ENCODE measurements around the gene CCDC106. TPM values are rescaled to one million over a fixed set of nuclear protein-coding genes. Genes with fewer than 3 reads are reported as not detected.

The CCDC106 gene
- total RNA-seq, 1 donor from 2014 or later, result 8.0 TPM

- Mint-ChIP-seq H3K36me3 (ENCODE audit: low read depth) (peaks cover 44% of the 10 kb centered on the region), H3K9me3 (no peaks in the 10 kb centered on the region), H3K27me3 (peaks cover 3% of the 10 kb centered on the region), H3K4me1 (peaks cover 44% of the 10 kb centered on the region), H3K4me3 (peak overlapping the region; percentile 93), H3K27ac (peak overlapping the region; percentile 91)
- no peak for DNase-seq
- intact Hi-C loops (cut with micrococcal nuclease), result loop anchor here (1.0 kb wide), 2 partner anchors 19 to 89 kb away; no protein-coding TSS in a partner anchor
Observed at GRCh38 chr19:55606471-55606787, 41.6 kb upstream of the CCDC106 start.

DNA sequence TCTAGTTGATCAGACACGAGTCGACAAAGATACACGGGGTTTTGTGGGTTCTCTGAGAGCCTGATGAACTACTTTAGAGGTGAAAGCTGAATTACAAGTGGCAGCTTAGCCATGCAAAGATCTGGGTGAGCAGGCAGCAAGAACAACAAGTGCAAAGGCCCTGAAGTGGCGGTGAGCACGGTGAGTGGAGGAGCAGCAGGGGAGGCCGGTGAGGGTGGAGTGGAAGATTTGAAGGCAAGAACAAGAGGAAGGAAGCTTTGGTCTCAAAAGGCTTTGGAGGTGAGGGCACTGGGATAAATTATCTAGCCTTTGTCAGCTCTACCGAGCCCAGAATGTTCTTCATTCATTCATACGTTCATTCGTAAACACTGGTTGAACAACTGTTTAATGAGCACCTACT is 41.2 kb upstream of the CCDC106 start:
- Mint-ChIP-seq H3K27ac (peak overlapping the region; percentile 91), H3K9me3 (no peaks in the 10 kb centered on the region), H3K4me1 (peaks cover 44% of the 10 kb centered on the region), H3K27me3 (peaks cover 3% of the 10 kb centered on the region), H3K36me3 (ENCODE audit: low read depth) (peaks cover 45% of the 10 kb centered on the region), H3K4me3 (peak overlapping the region; percentile 93)
- DNase-seq, result no peak
- intact Hi-C loops (cut with micrococcal nuclease), result loop anchor here (1.0 kb wide), 2 partner anchors 20 to 90 kb away; no protein-coding TSS in a partner anchor

GRCh38 chr19:55609326-55609725 is 38.7 kb upstream of the CCDC106 start:
- H3K27me3 Mint-ChIP-seq, result peaks cover 3% of the 10 kb centered on the region
- H3K4me3 Mint-ChIP-seq, result no peak overlapping the region
- H3K36me3 Mint-ChIP-seq (ENCODE audit: low read depth), result peaks cover 46% of the 10 kb centered on the region
- intact Hi-C loops (cut with micrococcal nuclease), result no loop called here
- H3K4me1 Mint-ChIP-seq, result peaks cover 47% of the 10 kb centered on the region
- DNase-seq, result no peak
- no peaks in the 10 kb centered on the region for H3K9me3 Mint-ChIP-seq
- no peak overlapping the region for H3K27ac Mint-ChIP-seq

- Mint-ChIP-seq H3K4me1 (peaks cover 34% of the 10 kb centered on the region), H3K9me3 (no peaks in the 10 kb centered on the region), H3K27ac (no peak overlapping the region), H3K36me3 (ENCODE audit: low read depth) (peaks cover 44% of the 10 kb centered on the region), H3K4me3 (no peak overlapping the region), H3K27me3 (no peaks in the 10 kb centered on the region)
- DNase-seq, result no peak
- intact Hi-C loops (cut with micrococcal nuclease), result no loop called here
Observed at GRCh38 chr19:55611300-55611982, 36.6 kb upstream of the CCDC106 start.

DNA sequence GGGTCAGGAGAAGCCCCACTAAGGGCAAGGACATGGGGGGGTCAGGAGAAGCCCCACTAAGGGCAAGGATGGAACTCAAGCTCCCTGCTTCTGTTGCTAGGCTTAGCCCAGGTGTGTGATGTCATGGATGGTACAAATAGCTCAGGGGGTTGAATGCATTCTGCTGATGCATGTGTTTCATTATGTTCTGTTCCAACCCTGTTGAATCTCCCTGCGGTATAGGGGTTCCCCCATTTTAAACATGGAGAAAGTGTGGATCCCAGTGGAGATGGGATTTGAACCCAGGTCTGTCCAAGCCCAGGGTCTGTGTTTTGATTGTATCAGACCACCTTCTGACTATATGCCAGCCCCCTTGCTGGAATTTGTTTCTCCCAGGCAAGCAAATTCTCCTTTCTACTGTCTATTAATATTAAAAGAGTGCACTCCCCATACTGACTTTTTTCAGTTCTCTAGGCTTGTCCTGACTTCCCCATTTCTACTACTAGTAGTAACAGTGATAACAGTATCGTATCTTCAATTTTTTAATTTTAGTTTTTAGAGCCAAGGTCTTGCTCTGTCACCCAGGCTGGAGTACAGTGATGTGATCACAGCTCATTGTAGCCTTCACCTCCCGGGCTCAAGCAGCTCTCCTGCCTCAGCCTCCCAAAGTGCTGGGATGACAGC is 35.9 kb upstream of the CCDC106 start:
- Mint-ChIP-seq H3K27me3 (no peaks in the 10 kb centered on the region), H3K27ac (no peak overlapping the region), H3K4me1 (peaks cover 28% of the 10 kb centered on the region), H3K9me3 (no peaks in the 10 kb centered on the region), H3K4me3 (no peak overlapping the region), H3K36me3 (ENCODE audit: low read depth) (peaks cover 42% of the 10 kb centered on the region)
- DNase-seq, result no peak
- intact Hi-C loops (cut with micrococcal nuclease), result no loop called here

- Mint-ChIP-seq H3K4me3 (no peak overlapping the region), H3K4me1 (peaks cover 20% of the 10 kb centered on the region), H3K27me3 (no peaks in the 10 kb centered on the region), H3K27ac (no peak overlapping the region), H3K36me3 (ENCODE audit: low read depth) (peaks cover 44% of the 10 kb centered on the region), H3K9me3 (no peaks in the 10 kb centered on the region)
- intact Hi-C loops (cut with micrococcal nuclease), result no loop called here
- DNase-seq, result no peak
Observed at GRCh38 chr19:55613396-55613795, 34.6 kb upstream of the CCDC106 start.

DNA sequence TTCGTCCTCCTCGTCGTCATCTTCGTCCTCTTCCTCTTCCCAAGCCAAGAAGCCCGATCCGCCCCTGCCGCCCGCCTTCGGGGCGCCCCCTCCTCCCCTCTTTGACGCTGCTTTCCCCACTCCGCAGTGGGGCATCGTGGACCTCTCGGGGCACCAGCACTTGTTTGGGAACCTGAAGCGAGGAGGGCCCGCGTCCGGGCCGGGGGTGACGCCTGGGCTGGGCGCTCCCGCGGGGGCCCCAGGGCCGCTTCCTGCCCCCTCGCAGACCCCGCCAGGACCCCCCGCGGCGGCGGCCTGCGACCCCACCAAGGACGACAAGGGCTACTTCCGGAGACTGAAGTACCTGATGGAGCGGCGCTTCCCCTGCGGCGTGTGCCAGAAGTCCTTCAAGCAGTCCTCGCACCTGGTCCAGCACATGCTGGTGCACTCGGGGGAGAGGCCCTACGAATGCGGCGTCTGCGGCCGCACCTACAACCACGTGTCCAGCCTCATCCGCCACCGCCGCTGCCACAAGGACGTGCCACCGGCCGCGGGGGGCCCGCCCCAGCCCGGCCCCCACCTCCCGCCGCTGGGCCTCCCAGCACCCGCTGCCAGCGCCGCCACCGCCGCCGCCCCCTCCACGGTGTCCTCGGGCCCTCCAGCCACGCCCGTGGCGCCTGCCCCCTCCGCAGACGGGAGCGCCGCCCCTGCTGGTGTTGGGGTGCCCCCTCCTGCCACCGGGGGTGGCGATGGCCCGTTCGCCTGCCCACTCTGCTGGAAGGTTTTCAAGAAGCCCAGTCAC is 33.9 kb upstream of the CCDC106 start:
- H3K4me3 Mint-ChIP-seq, result no peak overlapping the region
- peaks cover 17% of the 10 kb centered on the region for H3K4me1 Mint-ChIP-seq
- H3K9me3 Mint-ChIP-seq, result no peaks in the 10 kb centered on the region
- H3K27ac Mint-ChIP-seq, result no peak overlapping the region
- intact Hi-C loops (cut with micrococcal nuclease), result no loop called here
- H3K36me3 Mint-ChIP-seq (ENCODE audit: low read depth), result peaks cover 43% of the 10 kb centered on the region
- DNase-seq, result no peak
- H3K27me3 Mint-ChIP-seq, result no peaks in the 10 kb centered on the region

GRCh38 chr19:55614711-55615542 is 33.1 kb upstream of the CCDC106 start:
- Mint-ChIP-seq H3K4me1 (peaks cover 17% of the 10 kb centered on the region), H3K36me3 (ENCODE audit: low read depth) (peaks cover 35% of the 10 kb centered on the region), H3K27me3 (no peaks in the 10 kb centered on the region), H3K9me3 (no peaks in the 10 kb centered on the region), H3K27ac (no peak overlapping the region), H3K4me3 (no peak overlapping the region)
- intact Hi-C loops (cut with micrococcal nuclease), result no loop called here
- no peak for DNase-seq

- Mint-ChIP-seq H3K27ac (no peak overlapping the region), H3K4me3 (no peak overlapping the region), H3K9me3 (no peaks in the 10 kb centered on the region), H3K4me1 (peaks cover 23% of the 10 kb centered on the region), H3K27me3 (no peaks in the 10 kb centered on the region), H3K36me3 (ENCODE audit: low read depth) (peaks cover 29% of the 10 kb centered on the region)
- DNase-seq, result no peak
- intact Hi-C loops (cut with micrococcal nuclease), result no loop called here
Observed at GRCh38 chr19:55615543-55616394, 32.2 kb upstream of the CCDC106 start.

DNA sequence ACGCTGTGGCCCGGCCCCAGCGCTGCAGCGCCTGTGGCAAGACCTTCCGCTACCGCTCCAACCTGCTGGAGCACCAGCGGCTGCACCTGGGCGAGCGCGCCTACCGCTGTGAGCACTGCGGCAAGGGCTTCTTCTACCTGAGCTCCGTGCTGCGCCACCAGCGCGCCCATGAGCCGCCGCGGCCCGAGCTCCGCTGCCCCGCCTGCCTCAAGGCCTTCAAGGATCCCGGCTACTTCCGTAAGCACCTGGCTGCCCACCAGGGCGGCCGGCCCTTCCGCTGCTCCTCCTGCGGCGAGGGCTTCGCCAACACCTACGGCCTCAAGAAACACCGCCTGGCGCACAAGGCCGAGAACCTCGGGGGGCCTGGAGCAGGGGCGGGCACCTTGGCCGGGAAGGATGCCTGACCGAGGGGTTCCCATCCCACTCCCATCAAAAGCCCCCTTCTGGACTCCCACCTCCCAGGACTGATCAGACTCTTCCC is 31.6 kb upstream of the CCDC106 start:
- no peaks in the 10 kb centered on the region for H3K27me3 Mint-ChIP-seq

DNA sequence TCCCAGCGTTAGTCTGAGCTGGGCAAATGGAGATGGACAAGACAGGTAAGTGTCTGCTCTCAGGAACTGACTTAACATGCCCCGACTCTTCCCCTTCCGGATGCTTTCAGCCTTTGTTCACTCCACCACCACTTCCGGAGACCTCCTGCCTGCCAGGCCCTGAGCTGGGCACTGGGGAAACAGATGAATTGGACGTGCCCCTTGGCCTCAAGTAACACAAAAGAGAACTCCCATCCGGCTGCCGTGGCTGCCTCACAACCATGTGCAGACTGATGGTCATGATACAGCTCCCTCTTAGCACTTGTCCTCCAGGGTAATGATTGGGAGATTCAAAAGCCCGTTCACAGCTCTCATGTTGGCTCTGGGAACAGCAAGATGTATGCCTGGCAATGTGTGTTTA is 30.6 kb upstream of the CCDC106 start:
- Mint-ChIP-seq H3K4me1 (peaks cover 16% of the 10 kb centered on the region), H3K27ac (no peak overlapping the region), H3K9me3 (no peaks in the 10 kb centered on the region), H3K36me3 (ENCODE audit: low read depth) (peaks cover 18% of the 10 kb centered on the region), H3K27me3 (no peaks in the 10 kb centered on the region), H3K4me3 (no peak overlapping the region)
- DNase-seq, result no peak
- intact Hi-C loops (cut with micrococcal nuclease), result no loop called here

More for the DNA sequence above, 31.6 kb upstream of the CCDC106 start:
- intact Hi-C loops (cut with micrococcal nuclease), result no loop called here
- H3K27ac Mint-ChIP-seq, result no peak overlapping the region
- DNase-seq, result no peak
- peaks cover 22% of the 10 kb centered on the region for H3K4me1 Mint-ChIP-seq
- H3K36me3 Mint-ChIP-seq (ENCODE audit: low read depth), result peaks cover 25% of the 10 kb centered on the region
- H3K4me3 Mint-ChIP-seq, result no peak overlapping the region
- no peaks in the 10 kb centered on the region for H3K9me3 Mint-ChIP-seq

- Mint-ChIP-seq H3K4me3 (no peak overlapping the region), H3K4me1 (peaks cover 12% of the 10 kb centered on the region)
Observed at GRCh38 chr19:55618426-55618825, 29.6 kb upstream of the CCDC106 start.

GRCh38 chr19:55619286-55619685 is 28.7 kb upstream of the CCDC106 start:
- no peaks in the 10 kb centered on the region for H3K27me3 Mint-ChIP-seq
- H3K4me1 Mint-ChIP-seq, result peaks cover 17% of the 10 kb centered on the region
- peaks cover 11% of the 10 kb centered on the region for H3K36me3 Mint-ChIP-seq (ENCODE audit: low read depth)
- intact Hi-C loops (cut with micrococcal nuclease), result no loop called here
- H3K4me3 Mint-ChIP-seq, result no peak overlapping the region
- H3K9me3 Mint-ChIP-seq, result no peaks in the 10 kb centered on the region
- no peak for DNase-seq
- H3K27ac Mint-ChIP-seq, result no peak overlapping the region

More at GRCh38 chr19:55618426-55618825, 29.6 kb upstream of the CCDC106 start:
- no peak for DNase-seq
- no peaks in the 10 kb centered on the region for H3K27me3 Mint-ChIP-seq
- intact Hi-C loops (cut with micrococcal nuclease), result no loop called here
- peaks cover 11% of the 10 kb centered on the region for H3K36me3 Mint-ChIP-seq (ENCODE audit: low read depth)
- no peak overlapping the region for H3K27ac Mint-ChIP-seq
- no peaks in the 10 kb centered on the region for H3K9me3 Mint-ChIP-seq

All from activated CD4-positive, alpha-beta T cell treated with anti-CD3 and anti-CD28 coated beads, Interleukin-2, amount 10 ng/mL, durations not matched to agents 24 days and 14 days (primary cell).